Measurements from ENCODE around the gene DNAH1. TPM values are rescaled to one million over a fixed set of nuclear protein-coding genes. Genes with fewer than 3 reads are reported as not detected.

The DNAH1 gene
- total and polyA plus RNA-seq, 2 donors from 2014 or later: 1.7 to 12.1 TPM

- H3K9me3 ChIP-seq (ENCODE audit: control insufficient read depth in 2 of 3, insufficient read depth in 1 of 3, low read length in 3 of 3): no peaks in the 10 kb centered on the region
- DNase-seq: peak in 1 of 5 donors; percentile 38
- no peak overlapping the region for H3K4me3 ChIP-seq (ENCODE audit: low read length in 3 of 3)
- H3K27ac ChIP-seq (ENCODE audit: low read depth in 2 of 2, low read length in 2 of 2): no peak overlapping the region
- intact Hi-C loops (cut with DNase I): no loop called here
- peaks cover 0 to 18% (median 15%) of the 10 kb centered on the region in 3 donors for H3K36me3 ChIP-seq (ENCODE audit: control insufficient read depth in 2 of 3, insufficient read depth in 3 of 3, low read length in 3 of 3)
- TF ChIP-seq CTCF (IDR thresholded peaks at IDR 0.05; ENCODE audit: borderline replicate concordance, extremely low read depth, insufficient read depth): no peak
- H3K27me3 ChIP-seq (ENCODE audit: control insufficient read depth, insufficient read depth, low read length): no peaks in the 10 kb centered on the region
- no peak for FAIRE-seq
- H3K9ac ChIP-seq (ENCODE audit: low read length in 3 of 3): no peak overlapping the region
- H3K4me1 ChIP-seq (ENCODE audit: control insufficient read depth in 2 of 3, insufficient read depth in 2 of 3, low read depth in 1 of 3, low read length in 3 of 3): no peaks in the 10 kb centered on the region
Observed at GRCh38 chr3:52354676-52355075, 38.6 kb downstream of the DNAH1 start.

- TF ChIP-seq CTCF (IDR thresholded peaks at IDR 0.05; ENCODE audit: borderline replicate concordance, extremely low read depth, insufficient read depth): no peak
- Histone ChIP-seq H3K4me1 (ENCODE audit: control insufficient read depth in 2 of 3, insufficient read depth in 2 of 3, low read depth in 1 of 3, low read length in 3 of 3) (no peaks in the 10 kb centered on the region), H3K9me3 (ENCODE audit: control insufficient read depth in 2 of 3, insufficient read depth in 1 of 3, low read length in 3 of 3) (no peaks in the 10 kb centered on the region), H3K4me3 (ENCODE audit: low read length in 3 of 3) (no peak overlapping the region), H3K27ac (ENCODE audit: low read depth in 2 of 2, low read length in 2 of 2) (no peak overlapping the region), H3K36me3 (ENCODE audit: control insufficient read depth in 2 of 3, insufficient read depth in 3 of 3, low read length in 3 of 3) (peaks cover 0 to 27% (median 15%) of the 10 kb centered on the region in 3 donors), H3K9ac (ENCODE audit: low read length in 3 of 3) (no peak overlapping the region), H3K27me3 (ENCODE audit: control insufficient read depth, insufficient read depth, low read length) (no peaks in the 10 kb centered on the region)
- intact Hi-C loops (cut with DNase I): no loop called here
- peak in 1 of 5 donors; percentile 61 for DNase-seq
- no peak for FAIRE-seq
Observed at GRCh38 chr3:52355526-52355925, 39.4 kb downstream of the DNAH1 start.

DNA sequence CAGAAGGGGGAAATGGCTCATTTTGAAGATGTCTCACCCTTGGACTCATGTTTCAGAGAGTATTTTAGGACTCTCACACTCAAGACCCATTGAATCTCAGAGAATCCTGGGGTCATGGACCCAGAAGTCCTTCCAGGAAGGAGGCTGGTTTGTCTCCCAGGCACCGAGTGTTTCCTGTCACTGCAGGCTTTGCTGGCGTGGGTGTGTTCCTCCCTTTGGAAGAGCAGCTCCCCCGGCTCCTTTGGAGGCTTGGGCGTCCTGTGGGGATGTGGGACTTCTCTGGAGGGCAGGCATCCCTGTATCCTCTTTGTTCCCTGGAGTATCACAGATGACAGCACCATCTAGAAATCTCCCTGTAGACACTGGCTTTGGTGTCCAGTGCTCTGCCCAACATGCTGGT, 40.0 kb downstream of the DNAH1 start:
- intact Hi-C loops (cut with DNase I): no loop called here
- FAIRE-seq: no peak

More for the DNA sequence above, 40.0 kb downstream of the DNAH1 start:
- no peak overlapping the region for H3K4me3 ChIP-seq (ENCODE audit: low read length in 3 of 3)
- DNase-seq: peak in 1 of 5 donors; percentile 41
- no peak overlapping the region for H3K9ac ChIP-seq (ENCODE audit: low read length in 3 of 3)
- no peaks in the 10 kb centered on the region for H3K27me3 ChIP-seq (ENCODE audit: control insufficient read depth, insufficient read depth, low read length)
- no peak overlapping the region for H3K27ac ChIP-seq (ENCODE audit: low read depth in 2 of 2, low read length in 2 of 2)
- no peaks in the 10 kb centered on the region for H3K9me3 ChIP-seq (ENCODE audit: control insufficient read depth in 2 of 3, insufficient read depth in 1 of 3, low read length in 3 of 3)
- no peak for TF ChIP-seq CTCF (IDR thresholded peaks at IDR 0.05; ENCODE audit: borderline replicate concordance, extremely low read depth, insufficient read depth)
- no peaks in the 10 kb centered on the region for H3K4me1 ChIP-seq (ENCODE audit: control insufficient read depth in 2 of 3, insufficient read depth in 2 of 3, low read depth in 1 of 3, low read length in 3 of 3)
- H3K36me3 ChIP-seq (ENCODE audit: control insufficient read depth in 2 of 3, insufficient read depth in 3 of 3, low read length in 3 of 3): peaks cover 0 to 33% (median 15%) of the 10 kb centered on the region in 3 donors
